GM21381 (cell line): ENCODE measurements around the gene VNN1.
"Not testable (repeated sequence)": the region's sequence is repeated elsewhere in the genome, so short reads cannot be mapped to it uniquely, and the experiment has no call there.

Experiments
- ATAC-seq: cut with Tn5 transposase; IDR thresholded peaks from one replicate; pipeline ENCODE4 v1.9.1; 2021; ENCODE audit warnings: mild to moderate bottlenecking, moderate library complexity; ENCODE audit not compliant: unreplicated experiment

Gene VNN1

DNA sequence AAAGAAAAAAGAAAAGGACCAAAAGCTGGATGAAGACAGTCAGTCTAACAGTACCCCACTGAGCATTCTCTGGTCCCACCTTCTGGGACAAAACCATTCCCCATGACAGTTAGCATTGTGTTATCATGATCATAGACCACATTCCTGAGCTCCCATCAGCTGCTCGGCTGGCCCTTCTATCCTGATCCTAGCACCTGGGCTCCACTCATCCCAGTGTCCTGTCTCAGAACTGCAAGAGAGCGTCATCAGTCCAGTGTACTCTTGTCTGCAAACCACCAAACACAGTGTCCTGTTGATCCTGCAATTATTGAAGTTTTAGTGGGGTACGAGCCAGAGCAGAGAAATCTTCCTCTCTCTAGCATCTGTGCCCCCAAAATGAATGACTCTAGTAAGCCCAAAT lies 38.9 kb downstream of the VNN1 start:
- ATAC-seq: no peak

DNA sequence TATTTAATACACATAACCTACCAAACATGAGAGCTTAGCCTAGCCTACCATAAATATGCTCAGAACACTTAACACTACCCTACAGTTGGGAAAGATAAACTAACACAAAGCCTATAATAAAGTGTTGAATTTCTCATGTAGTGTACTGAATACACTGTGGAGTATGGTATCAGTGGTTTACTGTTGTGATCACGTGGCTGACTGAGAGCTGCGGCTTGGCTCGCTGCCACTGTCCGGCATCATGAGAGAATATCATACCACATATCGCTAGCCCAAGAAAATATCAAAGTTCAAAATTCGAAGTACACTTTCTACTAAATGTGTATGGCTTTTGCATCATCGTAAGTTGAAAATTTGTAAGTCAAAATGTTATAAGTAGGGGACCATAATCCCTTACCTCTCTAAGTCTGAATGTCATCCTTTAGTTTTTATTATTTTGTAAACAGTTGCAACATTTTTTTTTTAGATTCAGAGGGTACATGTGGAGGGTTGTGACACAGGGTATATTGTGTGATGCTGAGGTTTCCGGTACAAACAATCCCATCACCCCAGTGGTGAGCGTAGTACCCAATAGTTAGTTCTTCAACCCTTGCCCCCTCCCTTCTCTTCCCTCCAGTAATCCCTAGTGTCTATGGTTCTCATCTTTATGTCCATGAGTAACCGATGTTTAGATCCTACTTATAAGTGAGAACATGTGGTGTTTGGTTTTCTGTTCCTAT lies 40.3 kb downstream of the VNN1 start:
- ATAC-seq: no peak

DNA sequence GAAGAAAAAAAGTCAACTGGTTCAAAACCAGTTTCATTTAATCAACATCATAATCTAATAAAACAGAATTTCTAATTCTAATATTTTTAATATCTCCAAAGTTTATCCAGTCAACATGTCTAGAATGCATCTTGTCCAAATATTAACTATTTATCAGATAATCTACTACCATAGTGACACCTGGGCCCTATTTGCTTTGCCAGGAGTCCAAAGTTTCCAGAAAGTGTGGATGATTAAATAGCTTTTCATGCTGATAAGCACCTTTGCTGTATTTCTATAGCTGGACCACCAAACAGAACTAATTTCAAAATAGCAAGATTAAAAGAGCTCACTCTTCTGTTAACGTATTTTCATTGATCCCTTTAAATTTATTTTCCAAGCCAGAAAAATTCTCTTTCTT lies 42.6 kb downstream of the VNN1 start:
- no peak for ATAC-seq

- ATAC-seq: peak; percentile 68
Measured at GRCh38 chr6:132669690-132670291, 44.1 kb downstream of the VNN1 start.

GRCh38 chr6:132666118-132666517 lies 47.7 kb downstream of the VNN1 start:
- no peak for ATAC-seq

DNA sequence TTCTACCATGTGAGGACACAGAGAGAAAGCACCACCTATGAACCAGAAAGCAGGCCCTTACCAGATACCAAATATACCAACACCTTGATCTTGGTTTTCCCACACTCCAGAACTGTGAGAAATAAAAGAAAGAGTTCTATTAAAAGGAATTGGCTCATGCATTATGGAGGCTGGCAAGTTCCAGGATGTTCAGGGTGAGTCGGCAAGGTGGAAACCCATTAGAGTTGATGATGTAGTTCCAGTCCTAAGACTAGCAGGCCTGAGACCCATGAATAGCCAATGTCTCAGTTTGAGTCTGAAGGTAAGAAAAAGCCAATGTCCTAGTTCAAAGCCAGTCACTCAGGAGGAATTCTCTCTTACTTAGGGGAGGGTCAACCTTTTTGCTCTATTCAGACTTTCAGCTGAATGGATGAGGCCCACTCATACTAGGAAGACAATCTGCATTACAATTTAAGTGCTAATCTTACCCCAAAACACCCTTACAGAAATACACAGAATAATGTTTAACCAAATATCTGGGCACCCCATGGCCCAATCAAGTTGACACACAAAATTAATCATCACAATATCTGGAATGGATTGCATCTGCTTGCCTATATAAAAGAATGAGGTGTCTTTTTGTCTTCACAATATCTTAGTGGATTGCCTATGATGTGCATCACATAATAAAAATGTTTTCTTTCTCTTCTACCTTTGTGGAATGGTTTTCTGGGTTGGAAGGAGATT lies 49.4 kb downstream of the VNN1 start:
- ATAC-seq: no peak

DNA sequence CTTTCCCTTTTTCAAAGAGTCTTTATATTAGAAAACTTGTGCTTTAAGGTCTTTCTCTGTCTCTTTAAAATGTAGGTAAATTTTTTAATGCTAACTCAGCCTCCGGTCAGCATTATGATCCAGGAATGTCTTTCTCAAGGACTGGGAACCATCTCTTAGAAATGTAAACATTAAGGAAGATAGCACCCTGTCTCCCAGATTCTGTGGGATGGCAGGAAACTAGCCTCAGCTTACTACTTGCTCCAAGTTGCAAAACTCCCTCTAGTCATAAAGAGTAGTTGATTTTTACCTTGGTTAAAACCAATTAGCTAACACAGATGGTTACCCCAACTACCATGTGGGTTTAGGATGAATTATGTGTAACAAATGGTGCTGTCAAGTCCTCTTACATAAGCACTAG lies 50.2 kb downstream of the VNN1 start:
- no peak for ATAC-seq

DNA sequence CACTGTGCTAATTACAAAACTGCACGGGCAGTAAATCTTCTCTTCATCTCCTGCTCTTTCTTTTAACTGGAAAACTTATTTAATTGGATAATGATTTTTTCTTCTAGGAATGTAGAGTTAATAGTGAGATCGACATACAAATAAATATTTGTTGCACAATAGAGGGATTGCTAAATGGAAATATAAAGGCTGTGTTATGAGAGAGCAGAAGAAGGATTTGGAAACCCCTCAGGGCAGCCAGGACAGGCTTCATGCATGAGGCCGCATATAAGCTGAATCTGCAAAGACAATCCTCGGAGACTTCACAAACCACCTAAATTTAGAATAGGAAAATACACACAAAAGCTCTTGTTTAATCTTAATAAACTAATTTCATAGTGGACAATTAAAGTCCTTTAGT lies 51.9 kb downstream of the VNN1 start:
- ATAC-seq: no peak

DNA sequence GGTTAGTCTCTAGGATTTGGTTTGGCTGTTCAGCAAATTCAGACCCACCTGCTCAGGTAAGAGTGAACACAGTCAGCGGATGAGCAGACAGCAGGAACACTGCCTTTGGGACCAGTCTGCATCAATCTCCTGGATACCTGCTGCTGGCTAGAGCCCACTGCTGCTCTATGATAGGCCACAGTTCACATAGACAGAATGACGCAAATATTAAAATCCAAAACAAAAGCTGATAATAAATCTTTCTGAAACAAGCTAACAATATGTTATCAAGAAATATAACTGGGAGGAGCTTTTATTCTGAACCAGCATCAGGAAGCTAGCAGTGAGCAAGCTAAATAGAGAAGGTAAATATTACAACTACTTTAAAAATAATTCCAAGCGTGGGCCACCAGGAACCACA lies 54.8 kb downstream of the VNN1 start, which contains the start of gene TAAR1:
Gene TAAR1 (minus strand): TSS at position 101 of the 400 bp plus-strand sequence. CDS start 13,179 bp downstream, outside the sequence.
- no peak for ATAC-seq

DNA sequence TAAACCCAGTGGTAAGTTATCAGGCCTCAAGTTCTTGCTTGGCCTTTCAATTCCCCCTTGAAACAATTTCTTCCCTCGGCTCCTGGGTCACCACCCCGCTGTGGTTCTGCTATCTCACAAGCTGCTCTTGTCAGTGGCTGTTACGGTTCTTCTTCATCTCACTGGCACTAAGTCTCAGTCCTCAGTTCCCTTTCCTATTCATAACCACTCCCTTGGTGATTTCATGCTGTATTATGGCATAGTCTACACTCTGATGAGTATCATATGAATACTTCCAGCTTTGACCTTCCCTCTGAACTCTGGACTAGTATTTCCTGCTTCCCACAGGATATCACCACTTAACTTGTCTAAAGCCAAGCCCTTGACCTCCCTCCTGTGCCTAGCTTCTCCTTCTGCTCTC lies 62.8 kb downstream of the VNN1 start:
- no peak for ATAC-seq

- ATAC-seq: no peak
Measured at GRCh38 chr6:132650429-132650828, 63.4 kb downstream of the VNN1 start.

- no peak for ATAC-seq
Measured at GRCh38 chr6:132648828-132649227, 65.0 kb downstream of the VNN1 start.

DNA sequence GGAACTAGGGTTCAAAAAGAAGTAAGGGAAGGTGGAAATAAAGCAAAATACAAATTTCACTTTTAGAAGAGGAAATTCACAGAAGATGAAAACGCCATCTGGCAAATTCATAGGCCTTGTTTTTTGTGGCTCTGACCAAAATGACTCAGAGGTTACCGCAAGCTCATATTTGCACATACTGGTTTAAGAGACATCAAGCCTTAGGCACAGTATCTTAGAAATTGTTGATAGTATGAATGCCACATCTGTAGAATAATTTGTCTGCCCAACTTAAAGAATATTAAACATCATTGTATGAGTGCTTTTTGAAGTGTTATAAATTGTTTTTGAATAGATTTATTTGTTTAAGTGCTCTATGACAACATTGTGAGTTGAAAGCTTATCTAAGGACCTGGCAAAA lies 65.5 kb downstream of the VNN1 start:
- peak; percentile 70 for ATAC-seq

GRCh38 chr6:132643547-132643946 lies 70.3 kb downstream of the VNN1 start:
- no peak for ATAC-seq

GRCh38 chr6:132637135-132637534 lies 76.7 kb downstream of the VNN1 start:
- not testable (repeated sequence) for ATAC-seq

DNA sequence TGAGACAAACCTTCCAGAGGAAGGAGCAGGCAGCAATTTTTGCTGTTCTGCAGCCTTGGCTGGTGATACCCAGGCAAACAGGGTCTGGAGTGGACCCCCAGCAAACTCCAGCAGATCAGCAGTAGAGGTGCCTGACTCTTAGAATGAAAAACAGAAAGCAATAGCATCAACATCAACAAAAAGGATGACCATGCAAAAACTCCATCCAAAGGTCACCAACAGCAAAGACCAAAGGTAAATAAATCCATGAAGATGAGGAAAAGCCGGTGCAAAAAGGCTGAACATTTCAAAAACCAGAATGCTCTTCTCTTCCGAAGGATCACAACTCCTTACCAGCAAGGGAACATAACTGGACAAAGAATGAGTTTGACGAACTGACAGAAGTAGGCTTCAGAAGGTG lies 77.9 kb downstream of the VNN1 start:
- not testable (repeated sequence) for ATAC-seq

GRCh38 chr6:132635288-132635687 lies 78.6 kb downstream of the VNN1 start:
- not testable (repeated sequence) for ATAC-seq

- ATAC-seq: no peak
Measured at GRCh38 chr6:132634796-132635195, 79.1 kb downstream of the VNN1 start.

GRCh38 chr6:132633362-132633761 lies 80.5 kb downstream of the VNN1 start:
- no peak for ATAC-seq
